Renal pelvis (tissue), 4 donors: ENCODE data around the gene WIPF2. TPM values are rescaled to one million over a fixed set of nuclear protein-coding genes. Genes with fewer than 3 reads are reported as not detected.
"Not testable (repeated sequence)": the region's sequence is repeated elsewhere in the genome, so short reads cannot be mapped to it uniquely, and the experiment has no call there.

Experiments
- DNase-seq: peaks from one replicate; pipeline ENCODE4 v3.0.0-alpha.2; 2013
- polyA plus RNA-seq, 3 donors: library from polyadenylated mRNA; unstranded; fragments of 120-200 nt; gene quantifications; one replicate each; pipeline ENCODE4 v1.2.1, GENCODE V29; 2013; ENCODE audit not compliant: insufficient read length in 3 of 3

Gene WIPF2
- polyA plus RNA-seq, 3 donors: 25.9 to 35.6 (median 34.1) TPM

DNA sequence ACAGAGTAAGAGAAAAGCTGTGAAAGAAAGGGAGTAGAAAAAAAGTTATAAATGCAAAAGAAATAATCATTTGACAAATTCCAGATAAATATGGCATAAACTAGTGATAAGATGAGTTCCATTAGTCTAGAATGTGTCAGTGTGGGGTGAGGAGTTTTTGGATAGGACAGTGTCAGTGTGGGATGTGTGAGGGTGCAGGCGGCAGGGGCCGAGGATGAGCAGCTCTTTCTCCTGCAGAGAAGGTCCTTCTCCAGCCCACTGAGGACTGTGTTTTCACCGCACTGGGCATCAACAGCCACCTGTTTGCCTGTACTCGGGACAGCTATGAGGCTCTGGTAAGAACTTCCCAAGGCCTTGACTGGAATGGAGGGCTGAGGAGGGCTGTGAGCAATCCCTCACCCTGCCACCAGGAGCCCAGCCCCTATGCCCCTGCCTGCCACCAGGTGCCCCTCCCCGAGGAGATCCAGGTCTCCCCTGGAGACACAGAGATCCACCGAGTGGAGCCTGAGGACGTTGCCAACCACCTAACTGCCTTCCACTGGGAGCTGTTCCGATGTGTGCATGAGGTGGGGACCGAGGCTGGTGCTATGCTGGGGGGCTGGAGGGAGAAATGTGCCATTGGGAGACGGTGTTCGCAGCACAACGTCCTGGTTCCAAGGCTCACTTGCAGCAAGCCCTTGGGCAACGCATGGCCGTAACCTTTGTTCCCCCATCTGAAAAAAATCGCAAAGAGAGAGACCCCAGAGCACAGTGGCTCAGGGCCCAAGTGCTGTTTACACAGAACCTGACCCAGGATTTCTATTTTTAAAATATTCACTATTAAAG, 28.7 kb upstream of the WIPF2 start:
- no peak for DNase-seq

DNA sequence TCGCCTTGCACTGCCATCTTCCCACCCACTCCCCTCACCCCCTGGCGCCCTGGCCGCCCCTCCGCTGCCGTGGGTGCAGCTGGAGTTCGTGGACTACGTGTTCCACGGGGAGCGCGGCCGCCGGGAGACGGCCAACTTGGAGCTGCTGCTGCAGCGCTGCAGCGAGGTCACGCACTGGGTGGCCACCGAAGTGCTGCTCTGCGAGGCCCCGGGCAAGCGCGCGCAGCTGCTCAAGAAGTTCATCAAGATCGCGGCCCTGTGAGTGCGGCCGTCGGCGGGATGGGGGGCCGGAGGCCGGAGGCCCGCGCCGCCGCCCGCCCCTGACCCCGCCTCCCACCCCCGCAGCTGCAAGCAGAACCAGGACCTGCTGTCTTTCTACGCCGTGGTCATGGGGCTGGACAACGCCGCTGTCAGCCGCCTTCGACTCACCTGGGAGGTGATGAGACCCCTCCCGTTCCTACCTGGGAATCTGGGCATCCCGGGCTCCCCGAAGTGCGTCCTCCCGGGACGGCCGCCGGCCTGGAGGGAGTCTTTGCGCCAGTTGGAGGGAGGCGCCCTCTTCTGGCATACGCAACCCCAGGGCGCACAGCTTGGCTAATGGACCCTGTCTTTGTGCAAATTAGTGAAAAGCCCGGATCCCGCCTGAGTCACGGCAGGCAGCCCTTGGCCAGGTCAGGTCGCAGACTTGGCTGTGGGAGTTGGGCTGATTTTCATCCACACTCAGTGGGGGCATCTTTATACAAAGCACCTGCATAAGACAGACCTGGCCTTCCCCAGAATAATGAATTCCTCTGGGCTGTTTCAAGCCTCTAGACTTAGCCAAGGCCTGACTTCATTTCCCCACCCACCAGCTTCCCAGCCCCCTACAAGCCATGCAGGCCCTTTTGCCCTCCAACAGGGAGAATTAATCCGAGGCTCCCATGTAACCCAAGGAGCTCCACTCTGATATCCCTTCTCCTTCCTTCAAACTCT, 27.6 kb upstream of the WIPF2 start:
- DNase-seq: peak; percentile 79

GRCh38 chr17:40192961-40193360, 26.1 kb upstream of the WIPF2 start:
- no peak for DNase-seq

- DNase-seq: no peak
These were observed 24.3 kb upstream of the WIPF2 start for GRCh38 chr17:40194821-40195220.

- DNase-seq: no peak
These were observed 21.6 kb upstream of the WIPF2 start for GRCh38 chr17:40197550-40197949.

DNA sequence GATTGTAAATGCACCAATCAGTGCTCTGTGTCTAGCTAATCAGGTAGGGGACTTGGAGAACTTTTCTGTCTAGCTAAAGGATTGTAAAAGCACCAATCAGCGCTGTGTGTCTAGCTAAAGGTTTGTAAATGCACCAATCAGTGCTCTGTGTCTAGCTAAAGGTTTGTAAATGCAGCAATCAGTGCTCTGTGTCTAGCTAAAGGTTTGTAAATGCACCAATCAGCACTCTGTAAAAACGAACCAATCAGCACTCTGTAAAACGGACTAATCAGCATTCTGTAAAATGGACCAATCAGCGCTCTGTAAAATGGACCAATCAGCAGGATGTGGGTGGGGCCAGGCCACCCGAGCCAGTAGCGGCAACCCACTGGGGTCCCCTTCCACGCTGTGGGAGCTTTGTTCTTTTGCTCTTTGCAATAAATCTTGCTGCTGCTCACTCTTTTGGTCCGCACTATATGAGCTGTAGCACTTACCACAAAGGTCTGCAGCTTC, 21.1 kb upstream of the WIPF2 start:
- not testable (repeated sequence) for DNase-seq

DNA sequence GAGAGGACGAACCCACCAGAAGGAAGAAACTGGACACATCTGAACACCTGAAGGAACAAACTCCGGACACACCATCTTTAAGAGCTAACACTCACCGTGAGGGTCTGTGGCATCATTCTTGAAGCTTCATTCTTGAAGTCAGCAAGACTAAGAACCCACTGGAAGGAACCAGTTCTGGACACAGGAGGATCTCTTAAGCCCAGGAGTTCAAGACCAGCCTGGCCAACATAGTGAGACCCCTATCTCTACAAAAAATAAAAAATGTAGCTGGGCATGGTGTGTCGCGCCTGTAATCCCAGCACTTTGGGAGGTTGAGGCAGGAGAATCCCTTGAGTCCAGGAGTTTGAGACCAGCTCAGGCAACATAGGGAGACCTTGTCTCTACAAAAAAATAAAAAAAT, 20.5 kb upstream of the WIPF2 start:
- DNase-seq: no peak

GRCh38 chr17:40203131-40203530, 16.0 kb upstream of the WIPF2 start:
- no peak for DNase-seq

DNA sequence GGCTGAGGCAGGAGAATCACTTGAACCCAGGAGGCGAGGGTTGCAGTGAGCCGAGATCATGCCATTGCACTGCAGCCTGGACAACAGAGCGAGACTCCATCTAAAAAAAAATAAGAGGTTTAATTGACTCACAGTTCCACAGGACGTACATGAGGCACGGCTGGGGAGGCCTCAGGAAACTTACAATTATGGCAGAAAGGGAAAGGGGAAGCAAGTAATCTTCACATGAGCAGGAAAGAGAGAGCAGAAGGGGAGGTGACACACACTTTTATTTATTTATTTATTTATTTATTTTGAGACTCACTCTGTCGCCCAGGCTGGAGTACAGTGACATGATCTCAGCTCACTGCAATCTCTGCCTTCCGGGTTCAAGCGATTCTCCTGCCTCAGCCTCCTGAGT, 12.9 kb upstream of the WIPF2 start:
- DNase-seq: not testable (repeated sequence)

GRCh38 chr17:40209404-40210093, 9.6 kb upstream of the WIPF2 start:
- DNase-seq: no peak

DNA sequence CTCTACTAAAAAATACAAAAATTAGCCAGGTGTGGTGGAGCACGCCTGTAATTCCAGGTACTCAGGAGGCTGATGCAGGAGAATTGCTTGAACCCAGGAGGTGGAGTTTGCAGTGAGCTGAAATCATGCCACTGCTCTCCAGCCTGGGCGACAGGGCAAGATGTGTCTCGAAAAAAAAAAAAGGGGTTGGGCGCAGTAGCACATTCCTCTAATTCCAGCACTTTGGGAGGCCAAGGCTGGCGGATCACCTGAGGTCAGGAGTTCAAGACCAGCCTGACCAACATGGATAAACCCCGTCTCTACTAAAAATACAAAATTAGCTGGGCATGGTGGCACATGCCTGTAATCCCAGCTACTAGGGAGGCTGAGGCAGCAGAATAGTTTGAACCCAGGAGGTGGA, 5.2 kb upstream of the WIPF2 start:
- DNase-seq: not testable (repeated sequence)

DNA sequence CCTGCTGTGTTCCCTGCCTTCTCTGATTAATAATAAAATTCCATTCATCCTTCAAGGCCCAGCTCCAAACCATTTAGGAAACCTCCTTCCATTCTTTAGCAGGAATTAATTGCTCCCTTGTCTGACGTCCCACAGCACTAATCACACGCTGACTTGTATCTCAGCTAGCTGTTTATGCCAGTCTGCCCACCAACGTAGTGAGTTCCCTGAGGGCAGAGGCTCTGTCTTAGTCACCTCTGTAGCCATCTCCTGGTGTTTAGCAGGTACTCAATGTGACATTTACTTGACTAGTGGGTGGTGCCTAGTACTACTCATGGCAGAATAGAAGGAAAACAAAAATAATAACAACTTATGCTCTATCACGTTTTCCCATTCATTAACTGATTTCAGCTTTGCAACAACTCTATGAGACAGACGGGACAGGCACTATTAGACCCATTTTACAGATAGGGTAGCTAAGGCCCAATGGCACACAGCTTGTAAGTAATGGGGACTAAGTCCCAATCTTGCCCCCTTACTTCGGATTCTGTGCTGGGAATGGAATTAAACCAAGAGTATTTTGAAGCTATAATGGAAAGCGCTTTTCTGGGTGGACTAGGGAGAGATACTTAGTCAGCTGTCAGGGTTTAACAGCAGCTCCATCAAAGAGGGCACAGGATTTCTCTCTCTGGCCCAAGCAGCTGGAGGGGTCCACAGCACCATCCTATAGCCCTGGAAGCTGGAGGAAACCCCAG, 931 bp upstream of the WIPF2 start:
- no peak for DNase-seq

DNA sequence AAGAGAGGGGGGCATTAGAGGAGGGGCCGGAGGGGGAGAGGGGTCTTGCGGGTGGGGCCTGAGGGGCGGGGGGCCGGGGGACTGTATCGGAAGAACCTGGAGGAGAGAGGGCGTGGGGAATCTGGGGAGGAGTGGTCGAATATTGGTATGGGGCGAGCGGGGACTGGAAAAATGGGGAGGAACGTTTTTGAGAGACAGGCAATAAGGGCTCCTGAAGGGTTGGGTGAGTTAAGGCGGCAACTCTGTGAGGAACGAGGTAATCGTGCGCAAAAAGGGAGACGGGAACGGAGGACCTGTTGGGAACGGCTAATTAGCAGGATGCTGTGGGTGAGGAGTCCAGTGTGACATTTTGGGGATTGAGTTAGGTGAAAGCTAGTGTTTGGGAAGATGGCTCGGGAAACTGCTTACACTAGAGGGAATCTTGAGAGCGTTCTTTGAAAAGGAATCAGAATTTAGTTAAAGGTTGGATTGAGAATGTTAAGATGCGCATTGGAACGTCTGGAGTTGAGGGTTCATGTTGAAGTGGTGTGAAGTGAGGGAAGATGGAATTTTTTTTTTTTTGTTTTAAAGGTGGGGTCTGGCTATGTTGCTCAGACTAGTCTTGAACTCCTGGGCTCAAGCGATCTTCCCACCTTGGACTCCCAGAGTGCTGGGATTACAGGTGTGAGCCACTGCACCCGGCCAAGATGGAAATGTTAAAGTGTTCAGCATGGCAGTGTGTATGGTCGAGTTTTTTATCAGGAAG, 662 bp downstream of the WIPF2 start:
- DNase-seq: peak; percentile 73

DNA sequence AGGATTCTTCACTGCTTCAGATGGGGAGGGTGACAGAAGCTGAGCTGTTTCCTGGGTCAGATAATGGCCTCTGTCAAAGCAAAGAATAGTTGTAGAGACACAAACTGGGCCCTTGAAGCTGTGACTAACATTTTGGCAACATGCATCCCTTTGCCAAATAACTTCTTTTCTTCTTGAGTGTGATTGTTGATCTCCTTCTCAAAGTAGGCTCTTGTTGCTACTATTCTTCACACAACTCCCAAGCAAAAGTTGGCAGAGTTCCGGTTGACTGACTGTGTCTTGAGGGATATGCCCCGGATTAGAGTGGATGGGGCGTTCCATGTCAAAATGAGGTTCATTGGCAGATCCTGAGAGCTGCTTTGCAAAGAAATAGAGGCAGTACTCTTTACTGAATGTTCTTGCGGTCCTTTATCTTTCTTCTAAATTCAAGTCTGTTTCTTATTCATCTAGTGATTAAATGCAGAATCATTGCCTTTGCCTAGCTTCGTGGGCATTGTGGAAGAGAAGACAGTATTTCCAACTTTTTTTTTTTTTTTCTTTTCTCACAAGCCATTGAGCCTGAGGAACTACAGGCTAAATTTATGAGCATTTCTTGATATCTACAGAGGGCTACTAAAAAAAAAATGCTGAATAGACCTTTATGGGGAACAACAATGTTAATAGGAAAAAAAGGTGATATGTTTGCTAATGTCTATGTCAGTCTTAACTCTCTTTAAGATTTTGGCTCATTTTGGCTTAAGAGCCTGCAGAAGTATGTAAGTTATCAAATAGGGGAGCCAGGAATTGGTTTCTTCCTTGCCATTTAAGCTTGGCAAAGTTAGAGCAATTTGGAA, 5.8 kb downstream of the WIPF2 start:
- DNase-seq: no peak

DNA sequence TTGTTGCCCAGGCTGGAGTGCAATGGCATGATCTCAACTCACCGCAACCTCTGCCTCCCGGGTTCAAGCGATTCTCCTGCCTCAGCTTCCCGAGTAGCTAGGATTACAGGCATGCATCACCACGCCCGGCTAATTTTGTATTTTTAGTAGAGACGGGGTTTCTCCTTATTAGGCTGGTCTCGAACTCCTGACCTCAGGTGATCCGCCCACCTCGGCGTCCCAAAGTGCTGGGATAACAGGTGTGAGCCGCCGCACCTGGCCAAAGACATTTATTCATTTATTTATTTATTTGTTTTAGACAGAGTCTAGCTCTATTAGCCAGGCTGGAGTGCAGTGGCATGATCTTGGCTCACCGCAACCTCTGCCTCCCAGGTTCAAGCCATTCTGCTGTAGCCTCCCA, 10.0 kb downstream of the WIPF2 start:
- not testable (repeated sequence) for DNase-seq

DNA sequence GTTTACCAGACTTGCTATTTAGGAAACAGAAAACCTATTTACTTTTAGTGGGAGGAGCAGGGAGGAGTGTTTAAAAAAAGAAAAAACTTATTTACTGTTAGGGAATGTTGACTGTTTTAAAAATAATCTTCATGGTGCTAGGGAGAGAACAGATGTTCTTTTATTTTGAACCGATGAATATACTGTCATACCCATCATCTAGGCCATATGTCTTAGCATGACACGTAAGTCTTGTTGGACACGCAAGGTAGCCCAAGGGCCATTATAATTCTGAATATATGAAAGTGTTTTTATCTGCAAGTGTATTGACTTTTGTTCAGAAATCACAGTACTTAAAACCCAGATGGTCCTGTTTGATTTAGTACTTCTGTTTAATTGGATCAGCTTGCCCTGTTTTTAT, 11.6 kb downstream of the WIPF2 start:
- no peak for DNase-seq

DNA sequence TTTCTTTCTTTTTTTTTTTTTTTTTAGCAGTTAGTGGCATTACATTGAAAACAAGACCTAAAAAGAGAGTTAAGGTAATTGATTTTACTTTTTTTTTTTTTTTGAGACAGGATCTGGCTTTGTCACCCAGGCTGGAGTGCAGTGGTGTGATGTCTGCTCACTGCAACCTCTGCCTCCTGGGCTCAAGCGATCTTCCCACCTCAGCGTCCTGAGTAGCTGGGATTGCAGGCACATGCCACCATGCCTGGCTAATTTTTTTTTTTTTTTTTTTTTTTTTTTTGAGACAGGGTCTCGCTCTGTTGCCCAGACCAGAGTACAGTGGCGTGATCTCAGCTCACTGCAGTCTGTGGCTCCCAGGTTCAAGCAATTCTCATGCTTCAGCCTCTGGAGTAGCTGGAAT, 12.8 kb downstream of the WIPF2 start:
- not testable (repeated sequence) for DNase-seq

- no peak for DNase-seq
These were observed 22.2 kb downstream of the WIPF2 start for GRCh38 chr17:40241252-40241834.

- DNase-seq: no peak
These were observed 23.7 kb downstream of the WIPF2 start for GRCh38 chr17:40242774-40243173.
